OCI-LY3 (cell line): Measurements from ENCODE around the gene ERC2.

Source experiments
- EZH2phosphoT487 ChIP-seq: fragments of 200-600 bp; shearing (Covaris generic); IDR thresholded peaks from 2 replicates; pipeline ENCODE4 v1.6.1; 2018; ENCODE audit warnings: antibody characterized with exemption, mixed run types, low read depth
- TF ChIP-seq, protein P1 (sequence below): fragments of 200-600, 300-600 bp; sonication (generic); IDR thresholded peaks from 2 replicates; pipeline ENCODE4 v1.5.1; 2014; ENCODE audit warnings: antibody characterized with exemption, low read length, low read depth

DNA sequence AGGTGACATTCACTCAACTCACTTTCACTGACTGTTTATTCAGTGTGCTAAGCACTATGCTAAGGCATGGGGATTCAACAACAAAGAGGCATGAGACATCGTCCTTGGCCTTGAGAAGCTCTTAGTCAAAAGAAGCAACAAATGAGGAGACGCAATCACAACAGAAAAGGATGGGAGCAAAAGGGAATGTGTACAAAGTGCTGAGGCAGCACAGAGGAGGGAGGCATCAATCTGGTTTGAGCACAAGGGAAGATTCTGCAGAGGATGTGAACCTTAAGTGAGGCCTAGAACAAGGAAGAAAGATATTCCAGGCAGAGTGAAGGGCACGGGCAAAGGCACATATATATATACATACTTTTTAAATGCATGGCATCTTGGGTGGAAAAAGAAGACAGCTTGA, 151.3 kb downstream of the ERC2 start:
- TF ChIP-seq, protein P1, sequence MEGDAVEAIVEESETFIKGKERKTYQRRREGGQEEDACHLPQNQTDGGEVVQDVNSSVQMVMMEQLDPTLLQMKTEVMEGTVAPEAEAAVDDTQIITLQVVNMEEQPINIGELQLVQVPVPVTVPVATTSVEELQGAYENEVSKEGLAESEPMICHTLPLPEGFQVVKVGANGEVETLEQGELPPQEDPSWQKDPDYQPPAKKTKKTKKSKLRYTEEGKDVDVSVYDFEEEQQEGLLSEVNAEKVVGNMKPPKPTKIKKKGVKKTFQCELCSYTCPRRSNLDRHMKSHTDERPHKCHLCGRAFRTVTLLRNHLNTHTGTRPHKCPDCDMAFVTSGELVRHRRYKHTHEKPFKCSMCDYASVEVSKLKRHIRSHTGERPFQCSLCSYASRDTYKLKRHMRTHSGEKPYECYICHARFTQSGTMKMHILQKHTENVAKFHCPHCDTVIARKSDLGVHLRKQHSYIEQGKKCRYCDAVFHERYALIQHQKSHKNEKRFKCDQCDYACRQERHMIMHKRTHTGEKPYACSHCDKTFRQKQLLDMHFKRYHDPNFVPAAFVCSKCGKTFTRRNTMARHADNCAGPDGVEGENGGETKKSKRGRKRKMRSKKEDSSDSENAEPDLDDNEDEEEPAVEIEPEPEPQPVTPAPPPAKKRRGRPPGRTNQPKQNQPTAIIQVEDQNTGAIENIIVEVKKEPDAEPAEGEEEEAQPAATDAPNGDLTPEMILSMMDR = no peak
- TF ChIP-seq EZH2phosphoT487 = no peak
